G401 (cell line): ENCODE measurements around the gene INTS4. TPM values are rescaled to one million over a fixed set of nuclear protein-coding genes. Genes with fewer than 3 reads are reported as not detected.

Source experiments
- DNase-seq: peaks from one replicate; pipeline ENCODE4 v3.0.0-alpha.2; 2015; ENCODE audit warnings: low spot score
- in situ Hi-C: cut with HindIII; loops from 2 replicates; pipeline ENCODE4 v1.10.0; 2016; ENCODE audit warnings: low sequenced_read_pairs, mixed read lengths
- total RNA-seq: library from RNA; depleted of rRNA; stranded (reverse); fragments of >200 nt; shearing (Covaris generic); gene quantifications from 2 replicates; pipeline ENCODE4 v1.2.3, GENCODE V29; 2014; rRNA removed

The INTS4 gene
- total RNA-seq, 1 experiment from 2014 or later, result 23.0 TPM

GRCh38 chr11:77842441-77843121, 151.9 kb downstream of the INTS4 start:
- in situ Hi-C loops, result no loop called here
- no peak for DNase-seq

GRCh38 chr11:77833302-77833701, 161.2 kb downstream of the INTS4 start:
- in situ Hi-C loops, result no loop called here
- no peak for DNase-seq

- in situ Hi-C loops, result no loop called here
- DNase-seq, result no peak
These were observed 165.5 kb downstream of the INTS4 start for GRCh38 chr11:77828926-77829325.

Other genes starting within 250 kb of the INTS4 start
- 14.9 and 31.4 TPM in 2 replicates for gene RSF1, start 173.9 kb downstream of the INTS4 start, total RNA-seq
- gene AAMDC, start 173.5 kb downstream of the INTS4 start, total RNA-seq, result 7.9 and 15.7 TPM in 2 replicates
- gene KCTD14, start 28.6 kb upstream of the INTS4 start, total RNA-seq, result 9.6 and 16.9 TPM in 2 replicates
- gene THRSP, start 69.2 kb upstream of the INTS4 start, total RNA-seq, result not detected in 2 replicates
- gene NDUFC2, start 85.2 kb upstream of the INTS4 start, total RNA-seq, result 175 and 183 TPM in 2 replicates
- 81.4 and 92.4 TPM in 2 replicates for gene ALG8, start 145.0 kb upstream of the INTS4 start, total RNA-seq
- 3.1 and 4.3 TPM in 2 replicates for gene KCTD21, start 194.0 kb upstream of the INTS4 start, total RNA-seq
- 7.5 and 12.7 TPM in 2 replicates for gene USP35, start 194.3 kb upstream of the INTS4 start, total RNA-seq